HG03135 (cell line): Measurements from ENCODE around the gene COBLL1.
"Not testable (repeated sequence)": the region's sequence is repeated elsewhere in the genome, so short reads cannot be mapped to it uniquely, and the experiment has no call there.

Experiments
- ATAC-seq: cut with Tn5 transposase; IDR thresholded peaks from one replicate; pipeline ENCODE4 v1.9.1; 2021; ENCODE audit warnings: mild to moderate bottlenecking, moderate library complexity; ENCODE audit not compliant: unreplicated experiment

COBLL1 gene

DNA sequence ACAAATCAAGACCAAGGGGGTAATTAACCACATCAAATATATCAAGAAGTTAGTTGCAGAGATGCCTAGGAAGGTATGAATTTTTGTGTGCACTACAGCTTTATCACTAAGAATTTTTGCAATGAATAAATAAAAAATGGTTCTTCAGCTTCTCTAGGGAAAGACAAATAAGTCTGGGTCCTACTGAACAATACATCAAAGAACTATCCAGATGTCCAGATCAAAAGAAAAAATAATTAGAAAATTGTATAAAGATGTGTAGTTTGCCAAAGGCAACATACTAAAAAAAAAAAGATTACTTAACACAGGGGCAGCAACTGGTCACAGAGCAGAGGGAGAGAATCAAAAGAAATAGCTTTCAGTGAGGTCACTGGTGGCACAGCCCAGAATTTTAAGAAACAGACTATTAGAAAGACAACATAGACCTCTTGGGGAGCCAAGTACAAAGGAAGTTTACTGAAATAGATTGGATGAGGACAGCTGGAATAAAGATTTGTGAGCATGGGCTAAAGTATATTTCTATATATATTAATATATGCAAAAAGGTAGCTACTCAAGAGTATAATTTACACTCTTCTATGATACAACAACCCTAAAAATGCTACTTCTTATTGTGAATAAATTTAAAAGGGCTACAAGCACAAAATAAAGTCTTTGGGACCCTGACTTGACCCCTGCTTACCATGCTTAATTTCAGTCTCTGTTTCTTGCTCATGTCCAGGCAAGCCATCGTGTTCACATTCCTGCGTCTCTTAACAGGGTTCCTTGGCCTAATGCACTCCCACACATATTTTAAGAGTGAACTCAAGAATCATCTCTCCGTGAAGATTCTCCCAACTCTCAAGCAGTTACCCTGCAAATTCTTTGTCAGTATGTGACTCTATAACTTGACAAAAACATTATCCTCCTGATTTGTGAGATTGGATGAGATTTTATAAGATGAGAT, 121.4 kb downstream of the COBLL1 start:
- ATAC-seq: no peak

DNA sequence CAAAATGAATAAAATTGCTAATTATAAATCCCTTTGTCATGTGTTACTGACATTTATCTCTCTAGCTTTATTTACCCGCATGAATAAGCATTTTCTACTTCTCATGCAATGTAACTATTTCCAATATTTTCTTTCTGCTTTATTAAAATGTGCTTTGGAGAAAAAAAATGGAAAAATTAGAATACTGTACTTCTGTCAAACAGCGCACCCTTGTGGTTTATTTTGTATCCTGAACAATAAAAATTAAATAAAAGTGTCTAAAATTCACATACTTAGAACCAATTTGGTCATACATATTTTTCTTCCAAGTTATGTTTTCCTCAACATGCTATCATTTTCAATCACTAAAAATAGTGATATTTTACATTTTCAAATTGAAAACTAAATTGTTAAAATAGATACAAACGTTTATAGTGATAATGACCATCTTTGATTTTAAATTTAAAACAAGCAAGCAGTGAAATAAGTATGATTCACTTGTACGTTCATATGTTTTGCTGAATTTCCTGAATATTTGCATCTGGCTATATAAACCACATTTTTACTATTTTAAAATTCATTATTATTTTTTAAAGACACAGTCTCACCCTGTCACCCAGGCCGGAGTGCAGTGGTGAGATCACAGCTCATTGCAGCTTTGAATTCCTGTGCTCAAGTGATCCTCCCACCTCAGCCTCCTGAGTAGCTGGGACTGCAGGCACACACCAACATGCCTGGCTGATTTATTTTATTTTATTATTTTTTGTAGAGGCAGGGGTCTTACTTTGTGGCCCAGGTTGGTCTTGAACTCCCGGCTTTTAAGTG, 124.4 kb downstream of the COBLL1 start:
- ATAC-seq: no peak

DNA sequence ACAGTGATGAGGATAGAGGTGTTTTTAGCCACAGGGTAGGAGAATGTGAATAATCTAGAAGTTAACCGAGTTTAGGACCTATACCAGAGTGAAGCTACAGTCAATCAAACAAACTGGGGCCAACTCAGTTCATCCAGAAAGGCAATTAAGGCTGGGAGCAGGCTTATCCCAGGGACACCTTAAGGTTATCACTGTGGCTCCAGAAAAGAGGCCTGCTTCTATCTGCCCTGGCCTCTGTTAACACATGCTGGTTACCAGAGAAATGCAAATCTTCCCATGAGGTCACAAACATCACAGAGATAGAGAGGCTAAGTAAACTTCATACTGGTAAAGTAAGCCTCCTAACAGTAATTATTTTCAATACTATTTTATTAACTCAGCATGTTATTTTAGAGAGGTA, 127.2 kb downstream of the COBLL1 start:
- ATAC-seq: no peak

DNA sequence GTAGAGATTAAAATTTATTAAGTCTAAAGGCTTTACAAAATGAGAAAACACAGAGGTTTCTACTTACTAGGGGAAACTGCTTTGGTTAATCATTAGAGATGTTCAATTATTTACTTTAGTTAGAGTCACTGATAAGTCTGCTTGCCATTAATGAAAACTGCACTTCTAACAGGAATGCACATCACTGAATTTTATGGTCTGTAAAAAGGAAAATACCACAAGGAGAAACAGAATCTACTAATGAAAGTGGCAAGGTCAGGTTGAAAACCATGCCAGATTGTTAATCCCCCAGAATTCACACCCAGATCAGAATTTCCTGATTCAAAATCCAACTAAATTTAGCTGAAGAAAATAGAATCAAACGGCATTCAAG, 129.9 kb downstream of the COBLL1 start:
- ATAC-seq: peak; percentile 67

DNA sequence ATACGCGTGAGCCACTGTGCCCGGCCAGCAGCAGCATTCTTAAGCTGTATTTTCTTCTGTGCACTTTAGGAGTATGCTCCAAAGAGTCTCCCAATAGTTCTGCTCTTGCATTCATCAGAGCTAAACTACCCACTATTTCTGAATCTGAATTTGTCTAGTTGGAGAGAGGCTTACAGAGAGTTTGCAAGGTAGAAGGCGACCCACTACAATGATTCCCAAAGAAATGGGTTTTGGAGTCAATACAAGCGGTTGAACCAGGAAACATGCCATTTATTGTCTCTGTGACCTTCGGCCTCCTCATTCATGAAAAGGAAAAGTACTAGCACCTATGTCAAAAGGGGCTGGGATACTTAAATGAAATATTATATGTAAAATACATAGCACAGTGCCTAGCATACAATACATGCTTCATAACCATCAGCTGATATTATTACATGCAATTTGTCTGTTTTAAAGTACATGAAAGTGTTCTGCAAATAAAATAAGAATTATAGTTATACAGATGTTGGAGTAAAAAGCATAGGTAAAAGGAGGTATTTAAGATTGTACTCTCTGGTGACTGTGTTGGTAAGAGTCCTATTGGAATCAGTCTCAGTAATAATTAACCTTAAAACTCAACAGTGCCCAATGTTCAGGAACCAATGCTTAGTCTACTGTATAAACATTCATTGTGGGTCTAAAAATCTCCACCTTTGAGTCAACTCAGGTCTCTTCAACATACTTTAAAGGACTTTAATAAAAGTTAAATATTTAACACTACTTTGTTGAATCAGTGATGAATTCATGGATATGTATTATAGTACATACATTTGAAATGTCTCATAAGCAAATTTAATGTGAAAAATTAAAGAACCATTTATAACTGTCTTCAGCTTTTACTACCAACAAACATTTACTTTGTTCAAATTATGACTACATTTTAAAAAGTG, 130.5 kb downstream of the COBLL1 start:
- peak; percentile 67 for ATAC-seq

DNA sequence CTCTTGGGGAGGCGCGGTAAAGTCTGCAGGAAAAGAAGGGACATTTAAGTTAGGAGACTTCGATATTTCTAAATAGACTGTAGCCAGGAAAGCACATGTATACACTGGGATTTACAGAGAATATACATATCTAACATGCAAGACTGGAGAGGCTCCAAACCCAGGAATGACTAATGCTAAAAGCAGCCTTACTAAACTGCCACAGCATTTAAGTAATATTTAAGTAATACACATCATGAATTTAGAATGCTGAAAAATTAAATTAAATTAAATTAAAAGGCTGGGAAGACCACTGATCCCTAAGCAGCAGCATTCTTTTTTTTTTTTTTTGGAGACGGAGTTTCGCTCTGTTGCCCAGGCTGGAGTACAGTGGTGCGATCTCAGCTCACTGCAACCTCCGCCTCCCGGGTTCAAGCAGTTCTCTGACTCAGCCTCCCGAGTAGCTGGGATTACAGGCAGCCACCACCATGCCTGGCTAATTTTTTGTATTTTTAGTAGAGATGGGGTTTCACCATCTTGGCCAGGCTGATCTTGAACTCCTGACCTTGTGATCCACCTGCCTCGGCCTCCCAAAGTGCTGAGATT, 131.3 kb downstream of the COBLL1 start:
- not testable (repeated sequence) for ATAC-seq

DNA sequence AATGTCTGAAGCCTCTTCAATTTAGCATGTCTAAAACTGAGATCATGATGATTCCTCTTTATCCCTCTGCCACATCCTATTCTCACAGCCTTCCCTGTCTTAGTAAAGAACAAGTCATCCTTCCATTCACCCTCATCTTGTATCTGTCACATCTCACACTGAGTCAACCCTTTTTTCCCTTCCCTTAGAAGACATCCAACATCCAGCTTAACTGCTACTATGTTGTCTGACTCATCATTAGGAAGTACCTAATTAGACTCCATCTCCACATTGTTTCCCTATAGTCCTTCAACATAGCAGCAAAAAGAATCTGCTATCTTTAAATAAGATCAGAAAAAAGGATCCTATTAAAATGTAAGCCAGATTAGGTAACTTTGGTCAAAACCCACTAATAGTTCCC, 135.1 kb downstream of the COBLL1 start:
- no peak for ATAC-seq

DNA sequence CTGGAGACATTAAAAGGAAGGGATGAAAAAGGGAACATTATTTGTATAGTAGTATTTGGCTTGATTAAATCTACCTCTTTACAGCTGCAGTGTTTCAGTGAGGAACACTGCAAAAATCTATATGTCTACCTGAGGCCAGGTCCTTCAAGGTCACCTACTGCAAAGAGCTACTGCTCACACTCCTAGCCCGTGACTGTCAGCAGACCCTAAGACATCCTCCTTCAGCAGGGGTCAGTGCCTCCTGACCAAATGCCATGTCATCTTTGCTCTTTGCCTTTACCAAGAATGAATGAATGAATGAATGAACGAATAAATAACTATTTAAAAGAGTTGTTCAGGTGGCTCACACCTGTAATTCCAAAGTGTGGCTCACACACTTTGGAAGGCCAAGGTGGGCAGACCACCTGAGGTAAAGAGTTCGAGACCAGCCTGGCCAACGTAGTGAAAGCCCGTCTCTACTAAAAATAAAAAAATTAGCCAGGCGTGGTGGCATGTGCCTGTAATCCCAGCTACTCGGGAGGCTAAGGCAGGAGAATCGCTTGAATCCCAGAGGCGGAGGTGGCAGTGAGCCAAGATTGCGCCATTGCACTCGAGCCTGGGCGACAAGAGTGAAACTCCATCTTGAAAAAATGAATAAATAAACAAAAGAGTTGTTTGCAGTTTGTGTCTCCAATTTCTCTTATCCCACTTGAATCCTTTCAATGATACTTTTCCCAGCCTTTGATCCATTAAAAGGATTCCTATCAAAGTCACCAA, 136.0 kb downstream of the COBLL1 start:
- ATAC-seq: no peak

DNA sequence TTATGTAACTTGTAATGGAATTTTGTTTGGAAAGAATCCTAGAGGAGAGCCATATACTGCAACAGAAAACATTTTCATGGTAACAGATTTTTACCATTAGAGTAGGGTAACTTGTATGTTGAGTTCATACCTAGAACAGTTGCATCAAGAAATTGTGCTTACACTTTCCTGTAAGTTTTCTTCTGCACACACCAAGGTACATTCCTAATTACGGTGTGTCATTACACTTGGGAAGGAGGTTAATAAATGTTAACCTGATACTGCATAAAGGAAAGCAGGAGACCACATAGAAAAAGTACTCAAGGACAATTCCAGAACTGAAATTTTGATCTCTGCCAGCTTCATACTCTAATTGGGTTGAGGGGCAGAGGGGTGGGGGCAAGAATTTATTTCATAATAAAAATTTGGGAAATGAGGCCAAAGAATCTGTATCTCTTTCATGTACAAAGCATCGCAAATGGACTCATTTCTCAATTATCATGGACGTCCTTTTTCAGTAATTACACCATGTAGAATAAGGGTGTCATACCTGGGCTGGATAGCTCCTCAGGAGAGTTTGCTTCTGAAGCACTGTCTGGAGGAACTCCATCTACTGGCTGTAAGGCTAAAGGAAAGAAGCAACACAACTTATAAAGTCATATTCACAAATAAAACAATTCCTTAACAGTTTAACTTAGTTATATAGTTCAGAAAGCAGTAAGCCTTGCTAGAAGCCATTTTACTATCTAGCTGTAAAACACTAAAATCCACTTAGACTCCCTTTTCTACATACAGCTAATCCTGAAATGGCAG, 137.5 kb downstream of the COBLL1 start:
- ATAC-seq: no peak

DNA sequence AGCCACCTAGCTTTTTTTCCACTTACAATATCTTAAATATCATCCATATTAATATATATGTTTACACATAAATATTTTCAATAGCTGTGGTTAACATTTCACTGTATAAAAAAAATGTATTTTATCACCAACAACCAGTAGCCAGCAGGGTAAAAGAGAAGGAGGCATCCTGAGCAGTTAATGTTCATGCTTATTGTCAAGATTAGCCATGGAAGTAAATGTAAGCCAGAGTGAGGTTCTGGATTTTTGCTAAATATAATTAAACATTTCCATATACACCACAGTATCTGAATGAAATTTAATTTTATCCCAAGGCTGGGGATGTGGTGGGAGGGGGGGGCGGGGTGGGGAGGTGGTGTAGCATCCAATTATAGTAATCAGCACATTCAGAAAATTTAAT, 140.1 kb downstream of the COBLL1 start:
- no peak for ATAC-seq

DNA sequence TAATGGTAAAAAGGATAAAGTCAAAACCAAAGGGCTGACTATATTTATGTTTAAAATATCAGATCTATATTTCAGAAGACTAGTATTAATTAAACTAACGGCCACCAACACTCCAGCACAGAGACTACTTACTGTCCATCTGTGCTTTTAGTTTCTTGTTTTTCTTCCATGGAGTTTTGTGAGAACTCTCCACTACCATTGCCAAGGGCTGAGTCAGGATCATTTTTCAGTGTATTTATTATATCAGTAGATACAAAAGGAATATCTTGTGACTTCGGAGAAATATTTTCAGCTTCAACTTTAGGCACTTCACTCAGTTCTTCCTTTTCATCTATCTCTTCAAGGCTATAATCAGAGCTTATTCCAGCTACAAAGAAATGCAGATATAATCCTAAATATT, 141.2 kb downstream of the COBLL1 start:
- no peak for ATAC-seq

DNA sequence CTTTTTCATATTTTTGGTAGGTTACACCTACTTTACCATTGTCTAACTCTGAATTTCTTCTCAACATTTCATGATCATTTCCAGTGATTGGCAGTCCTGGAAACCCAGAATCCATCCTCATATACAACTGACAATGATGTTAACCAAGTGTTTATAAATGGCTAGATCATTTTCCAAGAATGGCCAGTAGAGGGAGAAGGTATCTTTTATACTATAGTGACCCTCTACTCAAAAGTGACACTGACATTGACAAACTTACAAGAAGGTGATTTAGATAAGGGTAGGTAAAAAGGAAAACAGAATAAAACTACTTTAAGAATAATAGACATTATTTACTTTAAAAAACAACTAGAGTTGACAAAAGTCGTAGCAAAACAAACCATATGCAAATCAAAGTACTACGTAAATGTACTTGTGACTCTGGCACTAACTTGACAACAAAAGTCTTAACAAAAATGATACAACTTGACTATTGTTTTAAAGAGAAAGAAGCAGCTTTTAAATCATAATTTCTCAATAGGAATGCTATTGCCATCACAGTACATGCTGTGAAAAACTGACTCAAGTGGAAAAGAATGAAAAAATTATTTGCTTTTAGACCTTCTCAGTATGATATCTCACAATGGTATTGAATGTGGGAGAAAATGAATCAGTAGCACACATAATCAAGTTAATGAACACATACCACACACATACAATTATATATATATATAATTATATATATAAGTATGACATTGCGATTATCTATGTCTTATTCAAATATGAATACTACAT, 143.7 kb downstream of the COBLL1 start:
- ATAC-seq: no peak

DNA sequence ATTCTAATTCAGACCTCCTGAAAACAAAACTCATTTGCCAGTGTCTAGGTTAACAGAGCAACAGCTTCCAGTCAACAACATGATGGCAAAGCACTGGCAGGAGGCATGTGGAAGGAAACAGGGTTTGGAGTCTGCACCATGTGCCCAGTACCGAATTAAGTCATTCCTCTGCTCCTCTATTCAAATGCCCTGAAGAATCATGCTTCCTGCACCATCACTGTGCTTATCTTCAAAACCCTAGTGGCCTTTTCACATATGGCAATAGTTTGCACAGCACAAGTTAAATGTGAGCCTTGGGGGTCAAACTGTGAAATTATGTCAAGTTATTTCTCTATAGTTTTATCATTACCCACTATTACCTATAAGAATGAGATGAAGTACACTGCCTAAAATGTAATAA, 145.0 kb downstream of the COBLL1 start:
- ATAC-seq: no peak

DNA sequence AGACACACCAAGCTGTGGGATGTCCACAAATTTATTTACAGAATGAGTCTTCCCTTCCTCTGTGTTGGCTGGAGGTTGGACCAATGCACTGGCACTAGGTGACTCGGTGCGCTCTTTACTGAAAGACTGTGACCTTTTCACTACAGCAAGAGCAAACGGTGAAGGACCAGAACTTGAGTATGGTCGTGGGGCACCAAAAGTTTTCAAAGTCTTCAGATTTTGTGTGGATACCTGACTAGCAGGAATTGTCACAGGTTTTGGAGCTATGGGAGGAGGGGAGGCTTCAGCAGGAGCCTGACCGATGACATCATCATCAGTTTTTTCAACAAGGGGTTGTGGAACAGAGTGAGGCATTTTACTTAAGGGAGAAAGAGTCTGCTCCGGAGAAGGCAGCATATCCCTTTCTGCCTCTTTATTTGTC, 147.3 kb downstream of the COBLL1 start:
- no peak for ATAC-seq

DNA sequence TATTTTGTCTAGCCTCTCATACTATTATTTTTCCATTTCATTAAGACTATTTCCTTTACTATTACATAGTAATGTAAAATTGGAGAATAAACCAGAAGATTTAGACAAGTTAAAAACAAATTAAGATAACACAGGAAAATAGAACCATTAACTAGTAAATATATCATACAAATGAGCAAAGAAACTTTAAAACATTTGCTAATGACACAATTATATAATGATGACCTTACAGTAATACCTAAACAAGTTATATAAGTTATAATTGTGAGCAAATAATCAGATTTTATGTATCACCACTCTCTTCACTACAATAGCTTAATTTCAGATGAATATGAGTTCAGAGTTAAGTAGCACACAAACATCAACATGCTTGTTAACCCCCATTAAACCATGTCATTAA, 147.8 kb downstream of the COBLL1 start:
- no peak for ATAC-seq

DNA sequence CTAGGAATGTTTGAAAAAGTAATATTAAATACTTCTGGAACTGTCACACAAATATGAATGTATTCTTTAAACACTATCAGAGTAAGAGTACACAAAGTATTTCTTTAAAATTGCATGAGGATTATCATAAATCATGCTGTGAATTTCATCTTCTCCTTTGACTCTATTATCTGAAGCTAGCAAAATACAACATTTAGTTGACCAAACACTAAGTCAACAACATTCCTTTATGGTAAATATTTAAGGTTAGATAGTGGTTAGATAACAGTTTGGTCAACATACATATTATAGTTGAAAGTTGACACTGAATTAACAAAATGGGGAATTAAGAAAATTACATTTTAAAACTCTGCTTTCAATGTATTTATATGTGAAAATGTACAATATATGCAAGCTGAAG, 148.2 kb downstream of the COBLL1 start:
- ATAC-seq: no peak

DNA sequence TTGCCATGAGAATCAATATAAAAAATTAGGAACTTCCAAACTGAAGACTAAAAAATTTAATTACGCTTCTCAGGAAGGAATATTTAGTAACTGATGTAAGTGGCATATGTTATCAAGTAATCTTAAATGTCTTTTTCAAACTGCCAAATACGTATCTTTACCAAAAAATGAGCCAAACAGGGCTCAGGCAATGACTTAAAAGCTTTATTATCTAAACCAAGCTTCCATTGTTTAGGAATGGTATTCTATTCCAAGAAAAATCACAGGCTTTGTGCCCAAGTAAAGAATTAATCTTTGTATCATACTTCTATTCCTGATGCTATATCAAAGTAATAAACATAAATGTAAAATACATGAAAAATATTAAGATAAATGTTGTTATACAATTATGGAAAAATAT, 148.7 kb downstream of the COBLL1 start:
- no peak for ATAC-seq

DNA sequence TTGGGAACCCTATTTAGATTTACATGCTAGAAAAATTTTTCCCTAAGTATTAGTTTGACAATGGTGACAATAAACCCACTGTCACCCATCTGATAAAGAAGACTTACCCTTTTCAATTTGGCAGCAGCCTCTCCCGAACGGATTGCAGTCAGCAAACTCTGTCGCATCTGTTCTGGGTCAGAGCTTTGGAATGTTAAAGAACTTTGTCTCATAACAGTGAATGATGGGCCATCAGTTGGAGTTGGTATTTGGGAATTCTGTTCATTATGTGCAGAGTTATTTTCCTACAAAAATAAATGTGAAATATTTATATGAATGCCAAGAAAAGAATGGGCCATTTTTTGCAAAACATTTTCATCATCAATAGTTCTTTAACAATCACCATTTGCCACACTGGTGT, 149.5 kb downstream of the COBLL1 start:
- ATAC-seq: no peak
